Right atrium auricular region (tissue), 2 donors: ENCODE data around the gene DMD. TPM values are rescaled to one million over a fixed set of nuclear protein-coding genes. Genes with fewer than 3 reads are reported as not detected.
A peak's percentile ranks its signal among the peaks of the same experiment; 100 is the strongest.

Experiments
- DNase-seq: peaks from one replicate; pipeline ENCODE4 v3.0.0-alpha.2; 2019; ENCODE audit warnings: low spot score
- H3K27ac ChIP-seq, 2 donors: fragments of 200-600 bp; sonication (generic); 1 replicate in 1 of 2; 2 replicates in 1 of 2; pipeline ENCODE4 v1.5.1; 2016 to 2019
- H3K27me3 ChIP-seq, 2 donors: fragments of 200-600 bp; sonication (generic); one replicate each; pipeline versions ENCODE4 v1.5.1 to v1.6.0; 2017 to 2019
- H3K36me3 ChIP-seq: fragments of 200-600 bp; sonication (generic); one replicate; pipeline ENCODE4 v1.5.1; 2016
- H3K4me1 ChIP-seq, 2 donors: fragments of 200-600 bp; sonication (generic); one replicate each; pipeline versions ENCODE4 v1.5.1 to v1.6.0; 2017 to 2019
- H3K4me3 ChIP-seq, 2 donors: fragments of 200-600 bp; sonication (generic); 1 replicate in 1 of 2; 2 replicates in 1 of 2; pipeline ENCODE4 v1.5.1; 2017 to 2019; ENCODE audit warnings: mild to moderate bottlenecking in 1 of 2, moderate library complexity in 1 of 2
- H3K9me3 ChIP-seq, 2 donors: fragments of 200-600 bp; sonication (generic); one replicate each; pipeline ENCODE4 v1.5.1; 2019
- total RNA-seq, 2 donors: library from RNA; depleted of rRNA; stranded (reverse); fragments of >200 nt; gene quantifications; one replicate each; pipeline ENCODE4 v1.1.0, GENCODE V29; 2016
- TF ChIP-seq, protein P1 (sequence below), 2 donors: fragments of 200-600 bp; sonication (generic); IDR thresholded peaks; one replicate each; pipeline ENCODE4 v1.5.1; 2019; ENCODE audit warnings: antibody characterized with exemption in 2 of 2

DMD gene
- total RNA-seq, 2 donors from 2014 or later = 111 to 135 TPM

DNA sequence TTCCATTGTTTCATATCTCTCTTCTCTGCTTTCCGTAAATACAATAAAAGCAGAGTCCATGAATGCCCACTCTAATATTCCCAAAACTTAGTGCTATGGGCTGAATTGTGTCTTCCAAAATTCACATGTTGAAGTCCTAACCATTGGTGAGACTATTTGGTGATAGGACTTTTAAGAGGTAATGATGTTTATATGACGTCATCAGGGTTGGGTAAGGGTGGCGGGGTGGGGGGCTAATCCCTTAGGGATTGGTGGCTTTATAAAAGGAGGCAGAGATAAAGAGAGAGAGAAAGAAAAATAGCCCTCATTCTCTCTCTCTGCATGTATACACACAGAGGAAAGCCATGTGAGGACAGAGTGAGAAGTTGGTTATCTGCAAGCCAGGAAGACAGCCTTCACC lies 722.2 kb downstream of the DMD start:
- H3K4me3 ChIP-seq = no peak overlapping the region
- no peaks in the 10 kb centered on the region for H3K4me1 ChIP-seq
- no peak for DNase-seq
- H3K27ac ChIP-seq = no peak overlapping the region
- no peaks in the 10 kb centered on the region for H3K36me3 ChIP-seq
- H3K9me3 ChIP-seq = no peaks in the 10 kb centered on the region
- TF ChIP-seq, protein P1, sequence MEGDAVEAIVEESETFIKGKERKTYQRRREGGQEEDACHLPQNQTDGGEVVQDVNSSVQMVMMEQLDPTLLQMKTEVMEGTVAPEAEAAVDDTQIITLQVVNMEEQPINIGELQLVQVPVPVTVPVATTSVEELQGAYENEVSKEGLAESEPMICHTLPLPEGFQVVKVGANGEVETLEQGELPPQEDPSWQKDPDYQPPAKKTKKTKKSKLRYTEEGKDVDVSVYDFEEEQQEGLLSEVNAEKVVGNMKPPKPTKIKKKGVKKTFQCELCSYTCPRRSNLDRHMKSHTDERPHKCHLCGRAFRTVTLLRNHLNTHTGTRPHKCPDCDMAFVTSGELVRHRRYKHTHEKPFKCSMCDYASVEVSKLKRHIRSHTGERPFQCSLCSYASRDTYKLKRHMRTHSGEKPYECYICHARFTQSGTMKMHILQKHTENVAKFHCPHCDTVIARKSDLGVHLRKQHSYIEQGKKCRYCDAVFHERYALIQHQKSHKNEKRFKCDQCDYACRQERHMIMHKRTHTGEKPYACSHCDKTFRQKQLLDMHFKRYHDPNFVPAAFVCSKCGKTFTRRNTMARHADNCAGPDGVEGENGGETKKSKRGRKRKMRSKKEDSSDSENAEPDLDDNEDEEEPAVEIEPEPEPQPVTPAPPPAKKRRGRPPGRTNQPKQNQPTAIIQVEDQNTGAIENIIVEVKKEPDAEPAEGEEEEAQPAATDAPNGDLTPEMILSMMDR (IDR thresholded peaks at IDR 0.05) = no peak
- no peaks in the 10 kb centered on the region for H3K27me3 ChIP-seq

DNA sequence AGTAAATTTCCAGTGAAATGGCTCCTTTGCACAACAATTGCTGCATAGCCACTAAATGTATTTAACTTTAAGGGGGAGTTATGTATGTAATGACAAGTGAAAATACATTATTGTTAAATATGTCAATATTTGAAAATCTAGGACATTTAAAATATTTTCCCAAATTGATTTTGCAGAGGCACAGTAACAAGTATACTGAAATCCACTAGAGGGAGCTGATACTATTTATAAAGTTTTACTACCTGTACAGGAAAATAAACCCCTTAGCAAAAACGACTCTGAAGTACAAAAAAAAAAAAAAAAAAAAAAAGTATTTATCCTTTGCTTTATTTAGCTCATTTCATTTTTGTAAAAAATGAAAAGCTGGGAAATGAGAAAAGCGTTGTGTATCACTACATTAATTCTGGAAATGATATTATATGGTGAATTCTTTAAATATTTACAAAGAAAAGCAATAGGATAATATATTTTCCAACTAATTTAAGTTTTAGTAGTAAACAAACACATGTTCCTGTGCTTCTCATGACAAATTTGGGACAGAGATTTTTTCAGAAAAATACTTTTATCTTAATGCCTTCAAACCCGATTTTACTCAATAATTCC lies 727.7 kb downstream of the DMD start:
- TF ChIP-seq, protein P1 (IDR thresholded peaks at IDR 0.05) = peak in 1 of 2 donors; percentile 40
- DNase-seq = no peak
- Histone ChIP-seq H3K9me3 (no peaks in the 10 kb centered on the region), H3K27ac (no peak overlapping the region), H3K27me3 (no peaks in the 10 kb centered on the region), H3K4me3 (no peak overlapping the region), H3K4me1 (no peaks in the 10 kb centered on the region), H3K36me3 (no peaks in the 10 kb centered on the region)

DNA sequence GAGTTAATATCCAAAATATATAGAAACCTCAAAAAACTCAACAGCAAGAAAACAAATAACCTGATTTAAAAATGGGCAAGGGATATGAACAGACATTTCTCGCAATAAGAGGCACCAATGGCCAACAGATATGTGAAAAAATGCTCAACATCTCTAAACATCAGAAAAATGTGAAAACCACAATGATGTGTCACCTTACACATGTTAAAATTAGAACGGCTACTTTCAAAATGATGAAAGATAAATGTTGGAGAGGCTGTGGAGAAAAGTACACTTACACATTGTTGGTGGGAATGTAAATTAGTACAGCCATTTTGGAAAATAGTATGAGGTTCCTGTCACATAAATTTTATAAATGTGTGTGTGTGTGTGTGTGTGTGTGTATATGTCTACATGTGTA lies 731.3 kb downstream of the DMD start:
- no peak for DNase-seq
- Histone ChIP-seq H3K27ac (no peak overlapping the region), H3K4me1 (no peaks in the 10 kb centered on the region), H3K27me3 (no peaks in the 10 kb centered on the region), H3K36me3 (no peaks in the 10 kb centered on the region), H3K9me3 (no peaks in the 10 kb centered on the region), H3K4me3 (no peak overlapping the region)
- TF ChIP-seq, protein P1 (IDR thresholded peaks at IDR 0.05) = no peak

DNA sequence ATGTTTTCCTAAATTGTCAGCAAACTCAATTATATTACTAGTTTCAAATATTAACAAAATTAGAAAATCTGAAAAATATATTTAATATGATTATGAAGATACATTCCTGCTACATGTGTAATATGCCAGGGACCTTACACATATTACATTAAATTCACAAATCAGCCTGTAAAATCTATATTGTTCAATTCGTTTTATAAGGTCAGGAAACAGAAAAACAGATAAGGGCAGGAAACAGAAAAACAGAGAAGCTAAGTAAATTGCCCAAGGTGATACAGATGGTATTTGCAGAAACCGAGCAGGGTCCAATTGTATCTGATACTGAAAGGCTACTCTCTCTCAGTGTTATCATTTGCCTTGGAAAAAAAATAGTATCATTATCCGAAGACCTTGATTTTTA lies 739.0 kb downstream of the DMD start:
- H3K9me3 ChIP-seq = no peaks in the 10 kb centered on the region
- no peaks in the 10 kb centered on the region for H3K4me1 ChIP-seq
- H3K36me3 ChIP-seq = peaks cover 6% of the 10 kb centered on the region
- TF ChIP-seq, protein P1 (IDR thresholded peaks at IDR 0.05) = no peak
- no peak for DNase-seq
- no peak overlapping the region for H3K4me3 ChIP-seq
- H3K27ac ChIP-seq = no peak overlapping the region
- no peaks in the 10 kb centered on the region for H3K27me3 ChIP-seq

DNA sequence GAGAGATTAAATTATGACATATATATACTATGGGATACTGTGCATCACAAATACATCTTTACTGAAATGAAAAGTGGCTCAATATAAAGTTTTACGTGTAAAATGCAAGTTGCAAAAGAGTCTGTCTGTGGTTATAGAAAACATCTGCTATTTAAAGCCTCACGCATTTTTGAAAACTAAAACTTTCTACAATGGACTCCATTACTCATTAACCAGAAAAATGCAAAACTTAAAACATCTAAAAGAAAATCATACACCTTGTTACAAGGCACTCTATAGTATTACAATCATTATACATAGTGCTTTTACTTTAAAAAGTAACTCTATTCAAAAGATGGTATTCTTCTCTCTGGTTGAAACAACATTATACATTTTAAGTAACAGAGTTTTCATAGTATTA lies 755.6 kb downstream of the DMD start:
- Histone ChIP-seq H3K27ac (no peak overlapping the region), H3K9me3 (no peaks in the 10 kb centered on the region), H3K4me1 (no peaks in the 10 kb centered on the region), H3K4me3 (no peak overlapping the region), H3K36me3 (no peaks in the 10 kb centered on the region), H3K27me3 (no peaks in the 10 kb centered on the region)
- no peak for DNase-seq
- TF ChIP-seq, protein P1 (IDR thresholded peaks at IDR 0.05) = no peak
